NB4 (cell line): Measurements from ENCODE around the gene NEK3.
"Not testable (repeated sequence)": the region's sequence is repeated elsewhere in the genome, so short reads cannot be mapped to it uniquely, and the experiment has no call there.

Experiments
- MYC ChIP-seq: IDR thresholded peaks from 2 replicates; pipeline ENCODE4 v1.6.1; 2011; ENCODE audit warnings: low read depth, low read length
- POLR2A ChIP-seq: IDR thresholded peaks from 2 replicates; pipeline ENCODE4 v1.6.1; 2011; ENCODE audit warnings: mild to moderate bottlenecking; ENCODE audit not compliant: insufficient read length; ENCODE audit errors: extremely low read depth
- TF ChIP-seq, protein P1 (sequence below): IDR thresholded peaks from one replicate; pipeline ENCODE4 v1.5.1; 2012; ENCODE audit warnings: low read depth, low read length
- TF ChIP-seq, protein P2 (sequence below): IDR thresholded peaks from 2 replicates; pipeline ENCODE4 v1.6.1; 2011; ENCODE audit warnings: low read depth, low read length

DNA sequence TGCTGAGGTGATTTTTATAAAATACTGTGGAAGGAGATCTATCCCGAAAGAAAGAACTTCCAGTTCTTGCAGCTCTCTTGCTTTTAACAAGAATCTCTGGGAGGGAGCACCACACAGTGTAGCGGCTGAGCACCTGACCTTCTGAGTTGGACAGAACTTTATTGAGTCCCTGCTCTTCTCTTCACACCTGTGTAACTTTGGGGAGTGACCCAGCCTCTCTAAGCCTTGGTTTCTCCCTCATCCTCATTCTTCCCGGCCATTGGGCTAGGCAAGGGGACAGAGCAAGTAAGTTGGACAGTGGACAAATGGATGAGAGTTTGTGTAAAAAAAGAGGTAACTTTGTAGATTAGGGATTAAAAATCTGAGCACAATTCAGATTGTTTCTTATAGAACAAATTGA lies 48.5 kb upstream of the NEK3 start:
- TF ChIP-seq, protein P1, sequence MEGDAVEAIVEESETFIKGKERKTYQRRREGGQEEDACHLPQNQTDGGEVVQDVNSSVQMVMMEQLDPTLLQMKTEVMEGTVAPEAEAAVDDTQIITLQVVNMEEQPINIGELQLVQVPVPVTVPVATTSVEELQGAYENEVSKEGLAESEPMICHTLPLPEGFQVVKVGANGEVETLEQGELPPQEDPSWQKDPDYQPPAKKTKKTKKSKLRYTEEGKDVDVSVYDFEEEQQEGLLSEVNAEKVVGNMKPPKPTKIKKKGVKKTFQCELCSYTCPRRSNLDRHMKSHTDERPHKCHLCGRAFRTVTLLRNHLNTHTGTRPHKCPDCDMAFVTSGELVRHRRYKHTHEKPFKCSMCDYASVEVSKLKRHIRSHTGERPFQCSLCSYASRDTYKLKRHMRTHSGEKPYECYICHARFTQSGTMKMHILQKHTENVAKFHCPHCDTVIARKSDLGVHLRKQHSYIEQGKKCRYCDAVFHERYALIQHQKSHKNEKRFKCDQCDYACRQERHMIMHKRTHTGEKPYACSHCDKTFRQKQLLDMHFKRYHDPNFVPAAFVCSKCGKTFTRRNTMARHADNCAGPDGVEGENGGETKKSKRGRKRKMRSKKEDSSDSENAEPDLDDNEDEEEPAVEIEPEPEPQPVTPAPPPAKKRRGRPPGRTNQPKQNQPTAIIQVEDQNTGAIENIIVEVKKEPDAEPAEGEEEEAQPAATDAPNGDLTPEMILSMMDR = not testable (repeated sequence)
- TF ChIP-seq POLR2A, MYC: not testable (repeated sequence)
- TF ChIP-seq, protein P2, sequence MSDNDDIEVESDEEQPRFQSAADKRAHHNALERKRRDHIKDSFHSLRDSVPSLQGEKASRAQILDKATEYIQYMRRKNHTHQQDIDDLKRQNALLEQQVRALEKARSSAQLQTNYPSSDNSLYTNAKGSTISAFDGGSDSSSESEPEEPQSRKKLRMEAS = not testable (repeated sequence)
